BE2C (cell line): ENCODE data around the gene HBP1.

ENCODE experiments used
- DNase-seq: peaks from one replicate; pipeline ENCODE4 v3.0.0-alpha.2; 2020
- H3K27me3 ChIP-seq: fragments of 250-450 bp; sonication (Bioruptor Pico); 2 replicates; pipeline ENCODE4 v1.5.1; 2020; ENCODE audit warnings: mild to moderate bottlenecking
- H3K36me3 ChIP-seq: fragments of 250-450 bp; sonication (Bioruptor Pico); 2 replicates; pipeline ENCODE4 v1.5.1; 2020; ENCODE audit warnings: mild to moderate bottlenecking
- H3K4me1 ChIP-seq: fragments of 250-450 bp; sonication (Bioruptor Pico); 2 replicates; pipeline ENCODE4 v1.5.1; 2020
- H3K4me3 ChIP-seq: 2 replicates; pipeline ENCODE4 v1.5.1; 2011; ENCODE audit warnings: low read depth, low read length
- H3K9me3 ChIP-seq: fragments of 250-450 bp; sonication (Bioruptor Pico); 2 replicates; pipeline ENCODE4 v1.5.1; 2020
- TF ChIP-seq, protein P1 (sequence below): IDR thresholded peaks from 2 replicates; pipeline ENCODE4 v1.5.1; 2012; ENCODE audit warnings: mild to moderate bottlenecking, low read depth, low read length

Gene HBP1

DNA sequence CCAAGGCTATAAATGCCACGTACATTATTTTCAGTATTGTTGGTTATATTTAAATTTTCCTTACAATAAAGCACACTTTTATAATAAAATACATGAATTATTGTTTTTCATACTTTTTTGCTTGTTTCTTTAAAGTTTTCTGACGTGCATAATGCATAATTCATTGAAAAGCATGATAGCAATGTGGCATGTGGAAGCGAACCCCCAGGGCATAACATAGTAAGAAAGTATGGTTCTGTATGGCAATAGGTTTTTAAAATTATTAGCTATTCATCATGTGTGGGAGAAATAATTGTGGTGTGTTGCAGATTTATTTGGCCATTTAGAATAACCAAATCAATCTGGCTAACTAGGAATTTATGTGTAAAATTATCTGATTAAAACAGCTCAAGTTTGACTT lies 7.4 kb upstream of the HBP1 start:
- H3K27me3 ChIP-seq = no peaks in the 10 kb centered on the region
- H3K4me1 ChIP-seq = no peaks in the 10 kb centered on the region
- H3K9me3 ChIP-seq = no peaks in the 10 kb centered on the region
- TF ChIP-seq, protein P1, sequence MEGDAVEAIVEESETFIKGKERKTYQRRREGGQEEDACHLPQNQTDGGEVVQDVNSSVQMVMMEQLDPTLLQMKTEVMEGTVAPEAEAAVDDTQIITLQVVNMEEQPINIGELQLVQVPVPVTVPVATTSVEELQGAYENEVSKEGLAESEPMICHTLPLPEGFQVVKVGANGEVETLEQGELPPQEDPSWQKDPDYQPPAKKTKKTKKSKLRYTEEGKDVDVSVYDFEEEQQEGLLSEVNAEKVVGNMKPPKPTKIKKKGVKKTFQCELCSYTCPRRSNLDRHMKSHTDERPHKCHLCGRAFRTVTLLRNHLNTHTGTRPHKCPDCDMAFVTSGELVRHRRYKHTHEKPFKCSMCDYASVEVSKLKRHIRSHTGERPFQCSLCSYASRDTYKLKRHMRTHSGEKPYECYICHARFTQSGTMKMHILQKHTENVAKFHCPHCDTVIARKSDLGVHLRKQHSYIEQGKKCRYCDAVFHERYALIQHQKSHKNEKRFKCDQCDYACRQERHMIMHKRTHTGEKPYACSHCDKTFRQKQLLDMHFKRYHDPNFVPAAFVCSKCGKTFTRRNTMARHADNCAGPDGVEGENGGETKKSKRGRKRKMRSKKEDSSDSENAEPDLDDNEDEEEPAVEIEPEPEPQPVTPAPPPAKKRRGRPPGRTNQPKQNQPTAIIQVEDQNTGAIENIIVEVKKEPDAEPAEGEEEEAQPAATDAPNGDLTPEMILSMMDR = no peak
- no peak overlapping the region for H3K4me3 ChIP-seq
- DNase-seq = no peak
- H3K36me3 ChIP-seq = no peaks in the 10 kb centered on the region

DNA sequence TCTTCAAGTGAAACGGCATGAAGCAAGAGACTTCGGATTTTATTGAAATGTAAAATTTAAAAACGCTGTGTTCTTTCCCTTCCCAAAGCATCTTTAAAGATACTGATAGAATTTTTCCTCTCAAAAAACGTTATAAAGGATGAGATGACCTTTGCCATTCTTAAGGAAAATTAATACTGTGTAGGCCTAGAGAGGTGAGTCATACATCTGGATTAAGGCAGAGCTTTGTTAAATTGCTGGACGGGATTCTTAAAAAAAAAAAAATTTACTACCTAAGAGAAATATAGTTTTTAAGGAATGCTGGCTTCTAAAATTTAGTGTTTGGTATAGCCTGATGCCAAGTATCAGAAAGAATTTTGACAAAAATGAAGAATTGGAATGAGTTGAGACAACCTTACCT lies 6.3 kb upstream of the HBP1 start:
- DNase-seq = no peak
- Histone ChIP-seq H3K4me1 (no peaks in the 10 kb centered on the region), H3K4me3 (no peak overlapping the region), H3K27me3 (no peaks in the 10 kb centered on the region), H3K36me3 (no peaks in the 10 kb centered on the region), H3K9me3 (no peaks in the 10 kb centered on the region)
- TF ChIP-seq, protein P1 = no peak

DNA sequence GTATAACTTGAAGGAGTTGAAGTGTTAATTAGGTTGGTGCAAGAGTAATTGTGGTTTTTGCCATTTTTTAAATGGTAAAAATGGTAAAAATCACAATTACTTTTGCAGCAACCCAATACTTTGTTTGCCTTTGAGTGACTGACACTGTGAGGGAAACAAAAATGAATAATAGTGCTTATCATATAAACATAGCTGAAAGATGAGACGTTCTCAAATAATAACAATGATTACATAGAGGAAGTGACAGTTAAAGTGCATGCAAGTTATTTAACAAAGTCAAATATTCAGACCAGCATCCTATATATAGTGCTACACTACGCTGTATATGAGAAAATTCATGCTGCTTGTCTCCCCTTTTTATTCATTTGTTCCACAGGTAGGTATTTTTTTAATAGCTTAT lies 4.7 kb upstream of the HBP1 start:
- H3K4me1 ChIP-seq = no peaks in the 10 kb centered on the region
- TF ChIP-seq, protein P1 = no peak
- H3K9me3 ChIP-seq = no peaks in the 10 kb centered on the region
- no peaks in the 10 kb centered on the region for H3K36me3 ChIP-seq
- DNase-seq = no peak
- no peaks in the 10 kb centered on the region for H3K27me3 ChIP-seq
- no peak overlapping the region for H3K4me3 ChIP-seq

DNA sequence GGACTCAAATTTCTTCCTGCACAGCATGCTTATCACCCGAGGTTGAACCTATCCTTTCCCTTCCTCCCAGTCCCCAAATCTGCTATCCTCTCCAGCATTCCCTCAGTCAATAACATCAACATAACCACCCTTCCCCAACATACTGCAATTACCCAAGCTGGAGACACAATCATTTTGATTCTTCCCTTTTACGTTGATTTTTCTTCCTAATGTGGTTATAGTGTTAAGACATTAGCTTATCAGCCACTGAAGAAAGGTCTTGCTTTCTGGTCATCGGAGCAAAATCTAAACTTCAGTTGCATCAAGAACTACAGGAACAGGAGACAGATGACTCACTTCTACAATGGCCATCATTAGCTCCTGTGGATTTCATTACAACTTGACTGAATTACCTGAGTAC lies 3.5 kb upstream of the HBP1 start:
- TF ChIP-seq, protein P1 = no peak
- no peaks in the 10 kb centered on the region for H3K27me3 ChIP-seq
- no peak for DNase-seq
- no peaks in the 10 kb centered on the region for H3K36me3 ChIP-seq
- no peak overlapping the region for H3K4me3 ChIP-seq
- H3K4me1 ChIP-seq = no peaks in the 10 kb centered on the region
- no peaks in the 10 kb centered on the region for H3K9me3 ChIP-seq

DNA sequence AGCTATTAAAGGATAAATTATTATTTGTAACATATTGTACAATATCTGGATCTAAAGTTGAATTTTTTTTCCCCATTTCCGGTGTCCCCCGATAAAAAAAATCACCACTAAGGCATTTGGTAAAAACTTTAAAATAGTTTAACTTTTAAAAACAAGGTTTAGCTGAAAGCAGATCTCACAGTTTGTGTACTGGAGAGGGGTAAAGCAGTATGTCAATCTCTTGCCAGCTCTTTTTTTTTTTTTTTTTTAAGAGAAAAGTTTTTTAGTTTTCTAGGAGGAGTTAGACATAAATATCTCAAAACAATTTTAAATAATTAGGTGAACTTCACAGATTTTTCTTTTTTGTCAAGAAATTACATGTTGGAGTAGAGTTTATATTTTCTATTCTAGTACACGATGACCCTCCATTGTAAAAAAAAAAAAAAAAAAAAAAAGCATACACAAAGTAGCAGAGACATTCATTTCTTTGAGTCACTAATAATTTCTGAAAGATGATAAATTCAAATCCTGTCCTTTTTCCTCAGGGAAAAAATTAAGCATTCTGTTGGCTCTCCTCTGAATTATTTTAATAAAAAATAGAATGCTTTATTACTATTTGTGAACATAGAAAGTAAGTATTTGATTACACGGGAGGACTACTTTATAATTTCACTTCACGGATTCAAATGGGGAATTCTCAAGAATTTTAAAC lies 1.9 kb upstream of the HBP1 start:
- no peak for DNase-seq
- no peaks in the 10 kb centered on the region for H3K36me3 ChIP-seq
- H3K4me3 ChIP-seq = peak overlapping the region; percentile 74

DNA sequence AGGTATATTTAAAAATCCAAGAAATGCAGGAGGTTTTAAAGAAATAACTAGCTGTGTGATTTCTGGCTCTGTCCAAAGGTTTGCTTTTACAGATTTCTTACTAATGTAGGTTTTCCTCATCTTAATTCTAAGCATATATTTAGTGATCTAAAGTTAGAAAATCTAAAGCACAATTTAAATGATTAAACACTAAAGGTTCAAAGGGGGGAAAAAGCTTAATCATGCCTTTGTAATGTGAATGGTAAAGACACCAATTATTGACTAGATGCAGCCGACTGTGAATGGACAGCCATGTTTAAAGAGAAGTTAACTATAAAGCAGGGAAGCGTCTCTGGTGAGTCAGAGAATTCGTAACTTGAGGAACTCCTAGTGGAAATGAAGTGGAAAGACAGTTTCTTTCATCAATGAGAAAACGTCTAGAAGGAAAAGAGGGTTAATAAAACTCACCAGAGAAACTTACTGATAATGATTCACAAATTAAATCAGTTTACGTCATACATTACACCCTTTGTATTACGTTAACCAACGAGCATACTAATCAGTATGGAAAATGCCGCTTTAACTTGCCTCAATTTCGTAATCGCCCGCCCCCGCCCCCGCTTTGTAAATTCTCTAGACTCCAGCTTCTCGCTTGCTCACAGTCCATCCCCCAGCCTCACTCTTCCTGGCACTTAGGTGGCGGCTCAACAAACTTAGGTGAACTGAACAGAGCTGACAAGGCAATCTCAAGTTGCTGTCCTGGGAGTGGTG lies 1.1 kb upstream of the HBP1 start:
- Histone ChIP-seq H3K36me3 (no peaks in the 10 kb centered on the region), H3K27me3 (no peaks in the 10 kb centered on the region), H3K4me1 (no peaks in the 10 kb centered on the region), H3K4me3 (peak overlapping the region; percentile 74), H3K9me3 (no peaks in the 10 kb centered on the region)
- peak; percentile 24 for DNase-seq
- TF ChIP-seq, protein P1 = peak; percentile 47

More for the DNA sequence above, 1.9 kb upstream of the HBP1 start:
- no peaks in the 10 kb centered on the region for H3K27me3 ChIP-seq
- H3K4me1 ChIP-seq = no peaks in the 10 kb centered on the region
- no peaks in the 10 kb centered on the region for H3K9me3 ChIP-seq
- TF ChIP-seq, protein P1 = no peak
